GM12878 (cell line): ENCODE data around the gene IPPK. TPM values are rescaled to one million over a fixed set of nuclear protein-coding genes. Genes with fewer than 3 reads are reported as not detected.

Experiments
- ATAC-seq: fragments of 200-7000 bp; cut with Tn5 transposase; 3 replicates; pipeline ENCODE4 v1.9.1; 2020; ENCODE audit warnings: mild to moderate bottlenecking, moderate library complexity
- BruUV-seq: library from RNA; stranded (reverse); fragments of 400-500 nt; replicated peaks from 2 replicates; lab custom pipeline; 2021; lab: Mats Ljungman, UMichigan
- CTCF ChIA-PET: fragments of 300-600 bp; sonication (Branson Sonifier 250); formaldehyde crosslinking; extraction: SDS; loops from one replicate; lab custom pipeline; 2021; ENCODE audit warnings: inconsistent platforms; lab: Yijun Ruan, JAX
- POLR2A ChIA-PET: fragments of 350-600 bp; formaldehyde crosslinking; extraction: SDS; loops from one replicate; lab custom pipeline; 2021; ENCODE audit warnings: inconsistent platforms; lab: Charles Lee
- RAD21 ChIA-PET: fragments of 300-600 bp; sonication (Branson Sonifier 250); formaldehyde crosslinking; loops from one replicate; lab custom pipeline; 2023; ENCODE audit warnings: antibody characterized with exemption; ENCODE audit not compliant: unreplicated experiment; lab: Charles Lee
- SMC1A ChIA-PET: fragments of 300-600 bp; sonication (Branson Sonifier 250); formaldehyde crosslinking; loops from one replicate; lab custom pipeline; 2023; ENCODE audit not compliant: unreplicated experiment, uncharacterized antibody; lab: Charles Lee
- DNase-seq: peaks from one replicate; pipeline ENCODE4 v3.0.0-alpha.2; 2011; ENCODE audit warnings: low read depth, low spot score
- FAIRE-seq: peaks from 3 replicates; lab custom pipeline; 2011; peaks lifted over from hg19 to GRCh38; lab: Jason Lieb, UNC
- H2AFZ ChIP-seq: 2 replicates; pipeline ENCODE4 v1.6.0; 2011; ENCODE audit warnings: low read depth, low read length, control low read depth; ENCODE audit not compliant: control insufficient read depth
- H3K27ac ChIP-seq: 2 replicates; pipeline ENCODE4 v1.5.1; 2011; ENCODE audit warnings: control low read depth; ENCODE audit not compliant: control insufficient read depth, insufficient read depth
- H3K27me3 ChIP-seq, 2 experiments: replicated peaks in 1 of 2; 2 replicates each; pipeline versions ENCODE4 v1.6.0 to v1.6.1; 2011; ENCODE audit warnings: low read length in 1 of 2; ENCODE audit not compliant: control insufficient read depth in 2 of 2, insufficient read depth in 2 of 2
- H3K36me3 ChIP-seq, 2 experiments: 2 replicates each; pipeline ENCODE4 v1.5.1; 2011; ENCODE audit warnings: low read length in 1 of 2; ENCODE audit not compliant: control insufficient read depth in 2 of 2, insufficient read depth in 2 of 2
- H3K4me1 ChIP-seq: 2 replicates; pipeline ENCODE4 v1.6.1; 2011; ENCODE audit warnings: mild to moderate bottlenecking, low read length, moderate library complexity, mixed read lengths; ENCODE audit not compliant: control insufficient read depth, insufficient read depth
- H3K4me2 ChIP-seq: 2 replicates; pipeline ENCODE4 v1.6.0; 2011; ENCODE audit warnings: control low read depth; ENCODE audit not compliant: control insufficient read depth, insufficient read depth
- H3K4me3 ChIP-seq: fragments of 200-600 bp; sonication (generic); 2 replicates; pipeline ENCODE4 v1.5.1; 2016
- H3K79me2 ChIP-seq: 2 replicates; pipeline ENCODE4 v1.6.0; 2011; ENCODE audit warnings: low read length; ENCODE audit not compliant: control insufficient read depth, insufficient read depth
- H3K9ac ChIP-seq: 2 replicates; pipeline ENCODE4 v1.8.0; 2011; ENCODE audit warnings: low read length, control low read depth, mixed read lengths; ENCODE audit not compliant: control insufficient read depth, insufficient read depth
- H3K9me3 ChIP-seq: replicated peaks from 3 replicates; pipeline ENCODE4 v1.5.1; 2011; ENCODE audit warnings: mild to moderate bottlenecking, low read length; ENCODE audit not compliant: control insufficient read depth, insufficient read depth
- H4K20me1 ChIP-seq: 2 replicates; pipeline ENCODE4 v1.6.0; 2011; ENCODE audit not compliant: control insufficient read depth, insufficient read depth
- CUX1 ChIP-seq: IDR thresholded peaks from 2 replicates; pipeline ENCODE4 v1.6.1; 2012; ENCODE audit warnings: improper control_type of control experiment, low read depth, low read length; ENCODE audit not compliant: insufficient replicate concordance
- EED ChIP-seq: sonication (generic); IDR thresholded peaks from 2 replicates; pipeline ENCODE4 v1.6.1; 2016; ENCODE audit warnings: antibody characterized with exemption, low read depth
- IKZF1 ChIP-seq: fragments of 450-650 bp; conservative IDR thresholded peaks from 2 replicates; pipeline ENCODE4 v1.6.1; 2017; ENCODE audit warnings: antibody characterized with exemption, mild to moderate bottlenecking
- MTA2 ChIP-seq: fragments of 450-650 bp; IDR thresholded peaks from 2 replicates; pipeline ENCODE4 v1.6.1; 2016; ENCODE audit warnings: low read depth, mild to moderate bottlenecking, moderate library complexity
- POU2F2 ChIP-seq: IDR thresholded peaks from 3 replicates; pipeline ENCODE4 v1.6.1; 2011; ENCODE audit warnings: low read depth, mild to moderate bottlenecking, low read length, borderline replicate concordance
- RUNX3 ChIP-seq: IDR thresholded peaks from 2 replicates; pipeline ENCODE4 v1.6.1; 2012; ENCODE audit warnings: low read length, inconsistent platforms
- YY1 ChIP-seq: IDR thresholded peaks from 2 replicates; pipeline ENCODE4 v1.6.1; 2011; ENCODE audit warnings: low read depth, mild to moderate bottlenecking, low read length
- WGBS: methylation state at CpG from one replicate; pipeline ENCODE4 v1.1.6; 2016; ENCODE audit warnings: low lambda C conversion rate; ENCODE audit not compliant: insufficient replicate concordance, insufficient coverage; ENCODE audit errors: missing lambda C conversion rate; 5-methylcytosine and 5-hydroxymethylcytosine counted together
- in situ Hi-C: fragments of 300-500 bp; cut with MboI; formaldehyde crosslinking; loops from 9 replicates; pipeline ENCODE4 v1.14.3; 2018; ENCODE audit warnings: mixed read lengths
- intact Hi-C: fragments of 100-400 bp; cut with micrococcal nuclease; formaldehyde crosslinking; loops from one replicate; pipeline ENCODE4 v1.14.2; 2022; ENCODE audit not compliant: unreplicated experiment
- polyA plus RNA-seq, 11 experiments: library from polyadenylated mRNA; depleted of rRNA in 4 of 11; unstranded in 6 of 11; stranded (reverse) in 5 of 11; fragments of >200 nt; fragmentation: Nextera tagmentation in 4 of 11; fragmentation: Illumina TruSeq in 1 of 11; extraction: Ambion mirVana in 4 of 11; extraction: Trizol in 1 of 11; gene quantifications; 1 replicate in 1 of 11; 2 replicates in 10 of 11; pipeline versions ENCODE4 v1.2.1 to v1.2.3, GENCODE V29; 2011 to 2016; ENCODE audit warnings: inconsistent platforms in 2 of 11, missing spikeins in 2 of 11, low read depth in 1 of 11
- total RNA-seq, 4 experiments: library from RNA; depleted of rRNA in 3 of 4; stranded (reverse); fragments of >200 nt in 3 of 4; fragmentation: Illumina TruSeq in 1 of 4; extraction: Trizol in 1 of 4; gene quantifications; 2 replicates each; pipeline versions ENCODE4 v1.2.1 to v1.2.3, GENCODE V29; 2013 to 2021
- TF ChIP-seq, protein P1 (sequence below): fragments of 450-650 bp; IDR thresholded peaks from 2 replicates; pipeline ENCODE4 v1.6.1; 2016; ENCODE audit warnings: mild to moderate bottlenecking, moderate library complexity, borderline replicate concordance

Gene IPPK
- total and polyA plus RNA-seq, 10 of the 15 experiments (the other 5 are each of a cell fraction or from before 2014, with no cell fraction given) = 2.1 to 22.1 (median 11.4) TPM

DNA sequence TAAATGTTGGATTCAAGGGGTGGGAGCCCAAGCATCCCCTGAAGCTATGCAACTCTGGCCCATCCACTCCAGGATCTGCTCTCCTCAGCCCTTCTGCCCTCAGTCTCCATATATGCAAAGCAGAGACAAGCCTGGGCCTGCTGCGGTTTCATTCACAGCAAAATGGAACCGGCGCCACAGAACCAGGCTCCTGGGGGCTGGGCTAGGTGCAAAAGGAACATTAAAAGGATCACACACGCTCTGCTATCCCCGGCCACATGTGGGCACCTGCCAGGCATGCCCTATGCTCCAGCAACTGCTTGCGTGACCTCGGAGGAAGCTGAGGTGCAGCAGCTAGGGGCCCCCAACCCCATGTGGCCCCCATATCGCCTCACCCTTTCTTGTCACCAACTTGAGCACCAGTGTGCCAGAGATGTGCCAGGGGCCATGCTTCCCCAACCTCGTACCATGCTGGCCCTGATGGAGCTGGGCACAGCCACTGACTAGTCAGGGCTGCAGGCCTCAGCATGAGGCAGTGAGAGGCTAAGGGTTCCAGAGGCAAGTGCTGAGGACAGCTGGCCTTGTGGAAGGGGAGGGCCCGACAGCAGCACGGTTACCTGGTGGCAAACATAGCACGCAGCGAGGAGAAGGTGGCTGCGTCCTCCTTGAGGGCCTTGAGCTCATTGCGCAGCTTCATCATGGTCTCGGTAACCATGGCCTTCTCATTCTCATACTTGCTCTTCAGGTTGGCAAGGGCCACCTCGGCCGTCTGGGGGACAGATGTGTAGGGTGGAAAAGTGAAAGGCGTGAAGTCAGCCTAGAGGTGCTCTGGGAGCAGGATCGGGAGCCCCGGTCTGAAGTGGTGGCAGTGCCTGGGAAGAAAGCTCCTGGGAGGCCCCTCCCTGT is 47.5 kb upstream of the IPPK start:
- SMC1A ChIA-PET = interaction anchor here (0.6 to 4.5 kb wide), 5 partner anchors 12 to 159 kb away, joined by 3 to 31 read pairs (median 5); no protein-coding TSS in a partner anchor
- WGBS = 77% methylated on average over 21 of the region's 21 CpGs
- intact Hi-C loops (no loop called here), in situ Hi-C loops (loop anchor here (5.0 kb wide), 1 partner anchor 75 kb away; no protein-coding TSS in a partner anchor)
- no TSS peak for BruUV-seq
- Histone ChIP-seq H3K79me2 (peaks cover 2% of the 10 kb centered on the region; the same call in 1 of the 2 replicates), H3K9ac (peak overlapping the region; percentile 32), H3K9me3 (no peaks in the 10 kb centered on the region), H2AFZ (no peak overlapping the region), H3K4me3 (no peak overlapping the region), H4K20me1 (no peaks in the 10 kb centered on the region; the same call in 1 of the 2 replicates), H3K4me2 (peak overlapping the region; percentile 85), H3K27me3 (no peaks in the 10 kb centered on the region), H3K36me3 (peaks cover 37 to 69% of the 10 kb centered on the region in 2 experiments), H3K4me1 (peaks cover 45% of the 10 kb centered on the region), H3K27ac (peak overlapping the region; percentile 68)
- CTCF ChIA-PET = interaction anchor here (0.8 to 10.7 kb wide), 20 partner anchors 10 to 582 kb away, joined by 3 to 156 read pairs (median 4); no protein-coding TSS in a partner anchor
- RAD21 ChIA-PET = interaction anchor here (0.6 to 4.5 kb wide), 9 partner anchors 12 to 579 kb away, joined by 3 to 32 read pairs (median 4); partner anchors contain the start of gene IPPK
- ATAC-seq = peak; percentile 78
- POLR2A ChIA-PET = interaction anchor here (0.6 kb wide), 1 partner anchor 512 kb away, joined by 3 read pairs; no protein-coding TSS in a partner anchor
- no peak for FAIRE-seq
- DNase-seq = no peak
- TF ChIP-seq YY1 = peak; percentile 50; the same call in 1 of the 2 replicates
- TF ChIP-seq IKZF1 = 0 out of 2 replicates have a peak, but pooled peaks have one; percentile 2
- TF ChIP-seq CUX1 = no peak
- TF ChIP-seq EED = peak; percentile 32; the same call in 1 of the 2 replicates
- TF ChIP-seq MTA2 = no peak
- TF ChIP-seq POU2F2 = peak; percentile 98
- TF ChIP-seq, protein P1, sequence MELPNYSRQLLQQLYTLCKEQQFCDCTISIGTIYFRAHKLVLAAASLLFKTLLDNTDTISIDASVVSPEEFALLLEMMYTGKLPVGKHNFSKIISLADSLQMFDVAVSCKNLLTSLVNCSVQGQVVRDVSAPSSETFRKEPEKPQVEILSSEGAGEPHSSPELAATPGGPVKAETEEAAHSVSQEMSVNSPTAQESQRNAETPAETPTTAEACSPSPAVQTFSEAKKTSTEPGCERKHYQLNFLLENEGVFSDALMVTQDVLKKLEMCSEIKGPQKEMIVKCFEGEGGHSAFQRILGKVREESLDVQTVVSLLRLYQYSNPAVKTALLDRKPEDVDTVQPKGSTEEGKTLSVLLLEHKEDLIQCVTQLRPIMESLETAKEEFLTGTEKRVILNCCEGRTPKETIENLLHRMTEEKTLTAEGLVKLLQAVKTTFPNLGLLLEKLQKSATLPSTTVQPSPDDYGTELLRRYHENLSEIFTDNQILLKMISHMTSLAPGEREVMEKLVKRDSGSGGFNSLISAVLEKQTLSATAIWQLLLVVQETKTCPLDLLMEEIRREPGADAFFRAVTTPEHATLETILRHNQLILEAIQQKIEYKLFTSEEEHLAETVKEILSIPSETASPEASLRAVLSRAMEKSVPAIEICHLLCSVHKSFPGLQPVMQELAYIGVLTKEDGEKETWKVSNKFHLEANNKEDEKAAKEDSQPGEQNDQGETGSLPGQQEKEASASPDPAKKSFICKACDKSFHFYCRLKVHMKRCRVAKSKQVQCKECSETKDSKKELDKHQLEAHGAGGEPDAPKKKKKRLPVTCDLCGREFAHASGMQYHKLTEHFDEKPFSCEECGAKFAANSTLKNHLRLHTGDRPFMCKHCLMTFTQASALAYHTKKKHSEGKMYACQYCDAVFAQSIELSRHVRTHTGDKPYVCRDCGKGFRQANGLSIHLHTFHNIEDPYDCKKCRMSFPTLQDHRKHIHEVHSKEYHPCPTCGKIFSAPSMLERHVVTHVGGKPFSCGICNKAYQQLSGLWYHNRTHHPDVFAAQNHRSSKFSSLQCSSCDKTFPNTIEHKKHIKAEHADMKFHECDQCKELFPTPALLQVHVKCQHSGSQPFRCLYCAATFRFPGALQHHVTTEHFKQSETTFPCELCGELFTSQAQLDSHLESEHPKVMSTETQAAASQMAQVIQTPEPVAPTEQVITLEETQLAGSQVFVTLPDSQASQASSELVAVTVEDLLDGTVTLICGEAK = no peak
- TF ChIP-seq RUNX3 = peak; percentile 89
